HG03139 (cell line): ENCODE results near the gene EGFLAM.
"Not testable (repeated sequence)": the region's sequence is repeated elsewhere in the genome, so short reads cannot be mapped to it uniquely, and the experiment has no call there.

Experiments used
- ATAC-seq: cut with Tn5 transposase; IDR thresholded peaks from one replicate; pipeline ENCODE4 v1.9.1; 2021; ENCODE audit not compliant: unreplicated experiment

EGFLAM gene

GRCh38 chr5:38323645-38324295, 65.4 kb downstream of the EGFLAM start:
- ATAC-seq = no peak

DNA sequence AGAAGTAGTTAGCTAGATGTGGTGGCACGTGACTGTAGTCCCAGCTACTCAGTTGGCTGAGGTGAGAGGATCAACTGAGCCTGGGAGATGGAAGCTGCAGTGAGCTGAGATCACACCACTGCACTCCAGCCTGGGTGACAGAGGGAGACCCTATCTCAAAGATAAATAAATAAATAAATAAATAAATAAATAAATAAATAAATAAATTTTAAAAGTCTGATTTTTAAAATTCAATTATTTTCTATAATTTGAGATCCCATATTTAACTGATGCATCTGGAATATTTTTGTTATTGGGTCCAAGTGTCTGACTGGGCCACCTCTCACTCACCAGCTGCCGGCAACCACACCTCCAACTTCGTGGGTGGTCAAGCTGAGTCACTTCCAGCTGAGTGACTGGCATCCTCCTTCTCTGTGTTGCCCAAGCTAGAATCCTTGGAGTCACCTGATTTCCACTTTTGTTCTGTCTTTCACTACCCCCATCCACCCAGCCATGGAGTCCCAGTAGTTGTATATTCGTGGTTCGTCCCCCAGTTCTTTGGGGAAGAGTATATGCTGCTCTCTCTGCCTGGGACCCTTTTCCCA, 70.9 kb downstream of the EGFLAM start:
- ATAC-seq = no peak

DNA sequence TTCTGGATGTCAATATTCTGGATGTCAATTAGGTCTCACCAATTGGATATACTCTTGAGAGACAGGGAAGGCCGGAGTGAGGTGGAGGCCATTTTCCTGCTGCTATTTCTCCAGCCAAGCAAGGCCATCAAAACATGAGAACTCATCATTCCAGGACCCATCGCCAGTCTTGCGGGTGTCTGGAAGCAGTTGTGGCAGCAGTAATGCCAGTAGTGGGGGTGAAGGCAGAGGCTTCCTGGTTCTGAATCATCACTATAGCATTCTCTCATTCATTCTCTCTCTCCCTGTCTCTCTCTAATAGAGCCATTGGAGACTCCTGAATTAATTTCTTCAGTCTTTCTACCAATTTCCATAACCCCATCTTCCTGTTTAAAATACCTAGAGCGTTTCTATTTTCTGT, 71.8 kb downstream of the EGFLAM start:
- no peak for ATAC-seq

GRCh38 chr5:38331831-38332230, 73.5 kb downstream of the EGFLAM start:
- ATAC-seq = no peak

- ATAC-seq = not testable (repeated sequence)
These were observed 74.8 kb downstream of the EGFLAM start for GRCh38 chr5:38333181-38333580.

- ATAC-seq = no peak
These were observed 80.1 kb downstream of the EGFLAM start for GRCh38 chr5:38338455-38338854.

- ATAC-seq = no peak
These were observed 81.1 kb downstream of the EGFLAM start for GRCh38 chr5:38339446-38339845.

DNA sequence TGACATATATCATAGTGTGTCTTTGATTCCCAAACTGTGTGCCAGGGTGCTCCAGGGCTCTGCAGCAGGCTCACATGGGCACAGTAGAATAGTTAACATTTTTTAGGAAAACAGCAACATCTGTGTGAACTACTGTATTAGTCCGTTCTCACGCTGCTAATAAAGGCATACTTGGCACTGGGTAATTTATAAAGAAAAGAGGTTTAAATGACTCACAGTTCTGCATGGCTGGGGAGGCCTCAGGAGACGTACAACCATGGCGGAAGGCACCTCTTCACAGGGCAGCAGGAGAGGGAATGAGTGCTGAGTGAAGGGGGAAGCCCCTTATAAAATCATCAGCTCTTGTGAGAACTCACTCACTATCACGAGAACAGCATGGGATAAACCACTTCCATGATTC, 82.7 kb downstream of the EGFLAM start:
- no peak for ATAC-seq

GRCh38 chr5:38341641-38342040, 83.3 kb downstream of the EGFLAM start:
- ATAC-seq = no peak

- ATAC-seq = no peak
These were observed 83.9 kb downstream of the EGFLAM start for GRCh38 chr5:38342261-38342660.

DNA sequence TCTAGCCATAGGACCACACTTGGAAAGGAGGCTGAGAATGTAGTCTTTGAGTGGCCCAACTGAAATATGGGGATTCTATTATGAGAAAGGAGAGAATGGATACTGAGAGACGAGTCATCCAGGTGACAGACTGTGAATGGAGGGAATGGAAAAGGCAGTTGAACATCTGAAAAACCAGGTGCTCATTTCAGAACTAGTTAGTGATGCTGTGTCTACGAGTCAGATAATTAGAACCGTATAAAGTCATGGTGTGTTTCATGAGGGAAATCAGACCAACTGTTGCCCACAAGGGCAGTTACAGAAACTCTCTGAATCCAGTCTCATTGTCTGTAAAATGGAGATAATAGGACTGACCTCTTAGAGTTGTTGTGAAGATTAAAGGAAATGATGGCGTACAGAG, 86.5 kb downstream of the EGFLAM start:
- no peak for ATAC-seq

- no peak for ATAC-seq
These were observed 88.2 kb downstream of the EGFLAM start for GRCh38 chr5:38346593-38346992.

GRCh38 chr5:38347040-38347763, 88.8 kb downstream of the EGFLAM start:
- ATAC-seq = no peak

DNA sequence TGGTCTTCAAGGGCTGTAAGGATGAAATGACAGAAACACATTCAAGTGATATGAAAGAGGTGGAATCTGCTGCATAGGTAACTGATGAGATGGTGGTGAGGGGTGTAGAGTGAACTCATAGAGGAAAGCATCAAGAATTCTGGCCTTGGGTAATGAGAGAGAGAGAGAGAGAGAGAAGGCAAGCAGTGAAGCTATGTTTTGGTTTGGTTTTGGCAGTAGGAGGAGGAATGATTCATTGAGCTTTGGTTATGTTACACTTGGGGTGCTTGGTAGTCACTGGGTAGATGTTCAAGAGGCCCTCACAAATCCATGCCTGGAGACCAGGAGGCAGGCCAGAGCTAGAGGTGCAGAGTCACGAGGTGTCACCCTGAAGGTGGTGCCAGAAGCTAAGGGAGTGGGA, 89.5 kb downstream of the EGFLAM start:
- ATAC-seq = no peak

DNA sequence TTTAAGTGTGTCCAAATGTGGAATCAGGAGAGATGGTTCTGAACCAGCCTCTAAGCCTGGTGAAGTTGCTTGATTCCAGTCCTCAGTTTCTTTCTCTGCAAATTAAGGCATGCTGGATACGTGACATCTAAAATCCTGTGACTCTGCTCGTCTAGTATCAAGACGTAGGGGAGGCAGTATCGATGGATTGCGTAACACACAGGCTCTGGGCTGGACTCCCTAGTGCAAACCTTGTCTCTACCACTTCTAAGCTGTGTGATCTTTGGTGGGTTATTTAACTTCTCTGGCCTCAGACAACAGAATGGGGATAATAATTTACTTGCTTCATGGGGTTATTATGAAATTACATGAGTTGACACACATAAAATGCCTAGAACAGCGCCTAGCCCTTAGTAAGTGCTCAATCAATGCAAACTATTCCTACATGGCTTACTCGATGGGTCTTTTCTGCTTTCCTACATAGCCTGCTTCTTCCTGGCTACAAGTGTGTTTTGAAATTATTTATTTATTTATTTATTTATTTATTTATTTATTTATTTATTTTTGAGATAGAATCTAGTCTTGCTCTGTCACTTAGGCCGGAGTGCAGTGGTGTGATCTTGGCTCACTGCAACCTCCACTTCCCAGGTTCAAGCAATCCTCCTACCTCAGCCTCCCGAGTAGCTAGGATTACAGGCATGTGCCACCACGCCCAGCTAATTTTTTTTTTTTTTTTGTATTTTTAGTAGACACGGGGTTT, 102.1 kb downstream of the EGFLAM start:
- ATAC-seq = no peak

GRCh38 chr5:38362713-38363112, 104.4 kb downstream of the EGFLAM start:
- ATAC-seq = no peak

DNA sequence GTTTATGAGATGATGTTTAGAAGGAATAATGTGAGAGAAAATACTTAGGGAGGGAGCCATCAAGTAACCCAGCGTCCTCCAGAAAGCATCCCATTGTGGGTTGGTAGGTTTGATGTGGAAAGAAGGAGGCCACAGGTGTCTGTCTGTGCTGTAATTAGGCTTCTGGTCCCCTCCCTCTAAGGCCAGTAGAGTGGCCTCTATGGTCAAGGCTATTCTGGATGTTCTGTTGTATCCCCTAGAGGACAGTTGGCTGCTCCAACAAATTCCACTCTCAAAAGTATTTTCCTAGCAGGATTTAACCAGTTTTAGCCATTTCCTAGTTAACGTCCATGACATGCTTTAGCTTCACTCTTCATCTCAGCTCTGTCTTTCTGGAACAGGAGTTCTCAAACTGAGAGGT, 106.5 kb downstream of the EGFLAM start:
- no peak for ATAC-seq

DNA sequence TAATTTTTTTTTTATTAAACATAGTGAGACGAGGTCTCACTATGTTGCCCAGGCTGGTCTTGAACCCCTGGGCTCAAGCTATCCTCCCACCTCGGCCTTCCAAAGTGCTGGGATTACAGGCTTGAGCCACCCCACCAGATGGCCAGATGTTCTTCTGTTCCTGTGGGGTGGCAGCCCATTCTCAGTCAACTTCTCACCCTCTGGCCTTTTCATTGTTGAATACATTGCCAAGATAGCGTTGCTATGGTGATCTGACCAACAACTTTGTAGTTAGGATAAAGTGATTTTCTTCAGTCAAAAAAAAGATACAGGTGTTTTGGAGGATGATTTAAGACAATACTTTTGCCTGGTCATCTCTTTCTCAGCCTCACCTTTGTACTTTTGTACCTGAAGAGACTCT, 109.1 kb downstream of the EGFLAM start:
- ATAC-seq = no peak

- ATAC-seq = no peak
These were observed 109.6 kb downstream of the EGFLAM start for GRCh38 chr5:38367966-38368365.

- no peak for ATAC-seq
These were observed 111.3 kb downstream of the EGFLAM start for GRCh38 chr5:38369692-38370091.

DNA sequence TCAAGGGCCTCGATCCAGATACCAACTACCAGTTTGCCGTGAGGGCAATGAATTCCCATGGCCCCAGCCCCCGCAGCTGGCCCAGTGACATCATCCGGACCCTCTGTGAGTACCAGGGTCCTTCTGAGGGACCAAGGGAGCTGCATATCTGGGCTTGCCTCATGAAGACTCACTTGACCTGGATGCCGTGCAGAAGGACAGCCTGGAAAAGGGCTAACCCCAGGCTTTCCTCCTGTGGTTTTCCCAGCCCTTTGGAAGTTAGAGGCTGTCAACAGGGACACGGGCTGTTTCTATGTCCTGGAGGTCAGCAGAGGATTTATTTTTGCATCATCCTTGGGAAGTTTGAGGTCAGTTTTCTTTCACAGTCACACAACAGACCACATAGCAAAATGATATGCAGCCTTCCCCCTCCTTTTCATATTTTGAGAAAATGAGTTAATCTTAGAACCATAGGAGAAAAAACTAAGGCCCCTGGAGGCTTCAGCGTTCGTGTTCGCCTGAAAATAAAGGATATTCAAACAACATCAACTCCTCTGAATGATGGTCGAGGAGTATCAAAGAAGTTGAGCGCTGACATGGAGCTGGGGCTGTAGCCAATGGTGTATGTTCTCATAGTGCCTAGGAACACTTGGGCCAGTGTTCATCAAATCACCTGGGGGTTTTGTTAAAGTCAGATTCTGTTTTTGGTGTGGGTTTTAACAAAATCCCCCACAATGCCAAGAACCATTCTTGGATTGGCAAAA, 112.2 kb downstream of the EGFLAM start:
- no peak for ATAC-seq
